Aorta (tissue), 5 donors: ENCODE measurements around the gene SLC27A5. TPM values are rescaled to one million over a fixed set of nuclear protein-coding genes. Genes with fewer than 3 reads are reported as not detected.

Source experiments
- ATAC-seq: fragments of 200-7000 bp; cut with Tn5 transposase; one replicate; pipeline ENCODE4 v1.9.1; 2022; ENCODE audit warnings: moderate library complexity; ENCODE audit not compliant: low FRiP score
- DNase-seq, 2 donors: peaks; one replicate each; pipeline ENCODE4 v3.0.0-alpha.2; 2020
- H3K27ac ChIP-seq, 2 donors: one replicate each; pipeline ENCODE4 v1.5.1; 2013; ENCODE audit warnings: low read length in 2 of 2, mild to moderate bottlenecking in 2 of 2, moderate library complexity in 2 of 2, control low read depth in 1 of 2, inconsistent platforms in 1 of 2, low read depth in 1 of 2
- H3K27me3 ChIP-seq, 2 donors: one replicate each; pipeline ENCODE4 v1.6.1; 2013; ENCODE audit warnings: control low read depth in 1 of 2, low read length in 1 of 2, mild to moderate bottlenecking in 1 of 2, moderate library complexity in 1 of 2; ENCODE audit not compliant: insufficient read depth in 2 of 2, control insufficient read depth in 1 of 2
- H3K36me3 ChIP-seq, 2 donors: one replicate each; pipeline ENCODE4 v1.6.1; 2013; ENCODE audit warnings: control low read depth in 1 of 2, low read length in 1 of 2, mild to moderate bottlenecking in 1 of 2; ENCODE audit not compliant: insufficient read depth in 2 of 2, control insufficient read depth in 1 of 2
- H3K4me1 ChIP-seq, 2 donors: one replicate each; pipeline ENCODE4 v1.6.1; 2013; ENCODE audit warnings: low read length in 2 of 2, control low read depth in 1 of 2, mild to moderate bottlenecking in 1 of 2, moderate library complexity in 1 of 2; ENCODE audit not compliant: insufficient read depth in 2 of 2, control insufficient read depth in 1 of 2
- H3K4me3 ChIP-seq, 2 donors: one replicate each; pipeline ENCODE4 v1.5.1; 2013; ENCODE audit warnings: low read length in 2 of 2, control low read depth in 1 of 2, mild to moderate bottlenecking in 1 of 2
- H3K9me3 ChIP-seq: one replicate; pipeline ENCODE4 v1.6.1; 2013; ENCODE audit warnings: mild to moderate bottlenecking, low read length; ENCODE audit not compliant: control insufficient read depth
- WGBS, 2 donors: extraction: QIAGEN DNeasy Blood & Tissue Kit; methylation state at CpG; one replicate each; pipeline ENCODE4 v1.1.7; 2013; 5-methylcytosine and 5-hydroxymethylcytosine counted together
- intact Hi-C, 2 donors: fragments of 100-400 bp; cut with DNase I; formaldehyde crosslinking; loops; one replicate each; pipeline versions ENCODE4 v1.14.2 to v1.15.0; 2022
- polyA plus RNA-seq, 2 donors: library from polyadenylated mRNA; stranded (reverse); fragments of 200-250 nt; gene quantifications; one replicate each; pipeline ENCODE4 v1.2.3, GENCODE V29; 2013
- total RNA-seq, 2 donors: library from RNA; stranded (reverse); fragmentation: NEBNext Ultra II Directional; extraction: Animal tissue kit (Norgen Biotek cat#: 25700); gene quantifications; one replicate each; pipeline ENCODE4 v1.2.1, GENCODE V29; 2021
- donor health status: healthy with polysubstance abuse.
- donor health status: Bipolar disorder and iron deficiency.
- donor health status: DM: no; HTN: no; CAD: no.
- donor health status: DM: no; HTN: no; CAD: no.
- donor health status: DM: yes; HTN: yes; CAD: no.

Gene SLC27A5
- total and polyA plus RNA-seq, 4 donors: 8.1 to 24.6 (median 11.1) TPM

DNA sequence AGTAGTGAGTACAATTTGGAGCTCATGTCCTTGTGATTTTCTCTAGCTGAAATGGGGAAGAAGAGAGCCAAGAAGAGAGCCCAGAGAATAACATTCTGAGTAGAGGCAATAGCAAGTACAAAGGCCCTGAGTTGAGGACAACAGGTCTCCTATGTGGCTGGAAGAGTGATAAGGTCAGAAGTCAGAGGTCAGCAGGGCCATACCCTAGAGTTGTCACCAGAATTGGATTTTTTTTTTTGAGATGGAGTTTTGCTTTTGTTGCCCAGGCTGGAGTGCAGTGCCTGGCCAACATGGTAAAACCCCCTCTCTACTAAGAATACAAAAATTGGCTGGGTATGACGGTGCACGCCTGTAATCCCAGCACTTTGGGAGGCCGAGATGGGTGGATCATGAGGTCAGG is 24.1 kb upstream of the SLC27A5 start:
- Histone ChIP-seq H3K4me1 (no peaks in the 10 kb centered on the region), H3K9me3 (no peaks in the 10 kb centered on the region), H3K4me3 (no peak overlapping the region), H3K27me3 (no peaks in the 10 kb centered on the region), H3K36me3 (no peaks in the 10 kb centered on the region), H3K27ac (no peak overlapping the region)
- no peak for DNase-seq
- WGBS, 2 donors: 91 to 93% methylated on average over 3 of the region's 3 CpGs
- ATAC-seq: no peak
- intact Hi-C loops: no loop called here

GRCh38 chr19:58531034-58531840 is 19.4 kb upstream of the SLC27A5 start:
- no peaks in the 10 kb centered on the region for H3K4me1 ChIP-seq
- 62 to 65% methylated on average over 10 of the region's 10 CpGs for WGBS, 2 donors
- no peaks in the 10 kb centered on the region for H3K36me3 ChIP-seq
- H3K9me3 ChIP-seq: no peaks in the 10 kb centered on the region
- DNase-seq: no peak
- no peaks in the 10 kb centered on the region for H3K27me3 ChIP-seq
- ATAC-seq: no peak
- H3K4me3 ChIP-seq: no peak overlapping the region
- intact Hi-C loops: no loop called here
- no peak overlapping the region for H3K27ac ChIP-seq

- Histone ChIP-seq H3K4me3 (no peak overlapping the region), H3K27ac (no peak overlapping the region), H3K4me1 (no peaks in the 10 kb centered on the region), H3K27me3 (no peaks in the 10 kb centered on the region), H3K9me3 (no peaks in the 10 kb centered on the region), H3K36me3 (no peaks in the 10 kb centered on the region)
- no peak for DNase-seq
- intact Hi-C loops: no loop called here
- no peak for ATAC-seq
- 71 to 74% methylated on average over 3 of the region's 3 CpGs for WGBS, 2 donors
These were observed 17.6 kb upstream of the SLC27A5 start for GRCh38 chr19:58529405-58529804.

GRCh38 chr19:58522709-58523108 is 10.9 kb upstream of the SLC27A5 start:
- Histone ChIP-seq H3K9me3 (no peaks in the 10 kb centered on the region), H3K27me3 (no peaks in the 10 kb centered on the region), H3K27ac (no peak overlapping the region), H3K36me3 (no peaks in the 10 kb centered on the region), H3K4me1 (no peaks in the 10 kb centered on the region), H3K4me3 (no peak overlapping the region)
- ATAC-seq (no peak), DNase-seq (peak in 1 of 2 donors; percentile 13)
- intact Hi-C loops: no loop called here
- 74 to 78% methylated on average over 3 of the region's 3 CpGs for WGBS, 2 donors

- DNase-seq: no peak
- intact Hi-C loops: no loop called here
- Histone ChIP-seq H3K27me3 (no peaks in the 10 kb centered on the region), H3K9me3 (no peaks in the 10 kb centered on the region), H3K27ac (no peak overlapping the region), H3K4me3 (no peak overlapping the region), H3K36me3 (peaks cover 0 to 4% of the 10 kb centered on the region in 2 donors), H3K4me1 (no peaks in the 10 kb centered on the region)
- WGBS, 2 donors: 27 to 45% methylated on average over 4 of the region's 4 CpGs
- no peak for ATAC-seq
These were observed 9.9 kb upstream of the SLC27A5 start for GRCh38 chr19:58521651-58522050.

DNA sequence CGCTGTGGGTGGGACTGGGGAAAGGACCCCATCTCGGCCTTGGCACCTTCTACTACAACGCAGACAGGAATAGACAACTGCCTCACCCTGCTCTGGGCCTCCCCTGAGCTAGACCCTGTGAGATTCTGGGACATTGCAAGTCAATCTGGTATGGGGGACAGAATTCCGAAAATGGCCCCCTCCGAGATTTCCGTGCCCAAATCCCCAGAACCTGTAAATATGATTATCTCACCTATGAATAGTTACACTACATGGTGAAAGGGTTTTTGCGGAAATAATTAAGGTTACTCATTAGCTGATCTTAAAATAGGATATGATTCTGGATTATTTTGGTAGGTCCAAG is 8.4 kb upstream of the SLC27A5 start:
- intact Hi-C loops: no loop called here
- DNase-seq: no peak
- Histone ChIP-seq H3K27ac (peak overlapping the region; percentile 3 to 83), H3K4me3 (peak overlapping the region; percentile 12 to 16), H3K36me3 (peaks cover 0 to 4% of the 10 kb centered on the region in 2 donors), H3K4me1 (no peaks in the 10 kb centered on the region), H3K27me3 (no peaks in the 10 kb centered on the region), H3K9me3 (no peaks in the 10 kb centered on the region)
- WGBS, 2 donors: 7 to 10% methylated on average over 7 of the region's 7 CpGs
- ATAC-seq: no peak

DNA sequence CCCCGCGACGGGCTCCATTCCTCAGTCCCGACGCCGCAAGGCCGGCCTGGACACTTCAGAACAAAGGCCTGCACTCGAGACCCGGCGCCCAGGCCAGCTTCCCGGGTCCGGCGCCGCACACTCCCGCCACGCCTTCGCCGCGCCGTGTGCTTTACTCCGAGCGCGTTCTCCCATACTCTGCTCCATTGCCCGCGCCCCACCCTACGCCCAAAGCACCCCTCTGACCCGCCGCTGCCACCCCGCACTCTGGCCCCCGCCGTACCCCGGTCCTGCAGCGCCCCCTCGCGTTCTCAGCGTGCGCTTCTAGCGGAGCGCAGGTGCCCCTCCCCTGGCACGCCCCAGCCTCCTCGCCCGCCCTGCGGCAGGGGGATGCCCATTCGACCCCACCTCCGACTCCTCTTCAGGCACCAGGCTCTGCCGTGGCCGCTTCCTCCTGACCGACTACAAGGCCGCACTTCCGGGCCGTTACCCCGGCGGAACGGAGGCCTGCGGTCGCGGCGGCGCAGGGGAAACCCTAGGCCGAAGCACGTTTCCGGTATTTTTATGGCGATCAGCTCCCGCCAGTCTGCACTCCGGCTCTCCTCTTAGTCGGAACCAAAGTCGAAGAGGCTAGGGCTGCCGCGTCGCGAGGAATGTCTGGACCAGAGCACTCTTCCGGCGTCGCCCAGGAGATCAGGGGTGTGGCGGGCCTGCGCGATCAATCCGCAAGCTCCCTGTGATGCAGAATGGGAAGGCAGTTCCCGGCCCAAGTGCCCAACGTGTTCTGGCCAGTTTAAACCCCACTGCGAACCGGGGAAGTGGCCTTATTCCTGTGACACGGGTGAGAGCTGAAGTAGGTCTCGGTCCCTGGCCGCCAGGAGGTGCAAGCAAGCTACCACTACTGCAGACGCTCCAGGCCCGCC is 7.8 kb upstream of the SLC27A5 start, which contains the start of gene ZBTB45:
Gene ZBTB45, minus strand, starts transcription at position 456 of the 902 bp plus-strand sequence. CDS start 2,137 bp downstream, outside the sequence.
- intact Hi-C loops: loop anchor here in 1 of 2 donors (1.0 kb wide), 1 partner anchor 20 kb away; no protein-coding TSS in a partner anchor
- H3K27ac ChIP-seq: peak within 1 kb of the TSS; percentile 30 to 83
- DNase-seq (peak; percentile 95 to 96), ATAC-seq (peak; percentile 95)
- peaks cover 0 to 4% of the 10 kb centered on the region in 2 donors for H3K36me3 ChIP-seq
- H3K9me3 ChIP-seq: no peaks in the 10 kb centered on the region
- WGBS, 2 donors: 0% methylated on average over 82 to 87 of the region's 87 CpGs
- peak within 1 kb of the TSS; percentile 40 to 50 for H3K4me3 ChIP-seq
- H3K27me3 ChIP-seq: no peaks in the 10 kb centered on the region
- H3K4me1 ChIP-seq: no peaks in the 10 kb centered on the region

- Histone ChIP-seq H3K4me3 (peak overlapping the region; percentile 40 to 50), H3K4me1 (no peaks in the 10 kb centered on the region), H3K27me3 (no peaks in the 10 kb centered on the region), H3K27ac (peak overlapping the region; percentile 30 to 83), H3K36me3 (peaks cover 0 to 4% of the 10 kb centered on the region in 2 donors), H3K9me3 (no peaks in the 10 kb centered on the region)
- DNase-seq (peak in 1 of 2 donors; percentile 82), ATAC-seq (peak; percentile 78)
- intact Hi-C loops: loop anchor here in 1 of 2 donors (1.0 kb wide), 1 partner anchor 20 kb away; no protein-coding TSS in a partner anchor
- 0 to 1% methylated on average over 14 of the region's 14 CpGs for WGBS, 2 donors
These were observed 7.2 kb upstream of the SLC27A5 start for GRCh38 chr19:58519087-58519354.
